PC-9 (cell line): ENCODE data around the gene SNRNP48.

Experiments
- EZH2 ChIP-seq: fragments of 200-600 bp; sonication (generic); IDR thresholded peaks from 2 replicates; pipeline ENCODE4 v1.8.0; 2017; ENCODE audit warnings: antibody characterized with exemption, low read depth
- TF ChIP-seq, protein P1 (sequence below): fragments of 200-600 bp; sonication (generic); conservative IDR thresholded peaks from 2 replicates; pipeline ENCODE4 v1.6.1; 2017; ENCODE audit warnings: mixed run types, antibody characterized with exemption, mild to moderate bottlenecking, moderate library complexity

DNA sequence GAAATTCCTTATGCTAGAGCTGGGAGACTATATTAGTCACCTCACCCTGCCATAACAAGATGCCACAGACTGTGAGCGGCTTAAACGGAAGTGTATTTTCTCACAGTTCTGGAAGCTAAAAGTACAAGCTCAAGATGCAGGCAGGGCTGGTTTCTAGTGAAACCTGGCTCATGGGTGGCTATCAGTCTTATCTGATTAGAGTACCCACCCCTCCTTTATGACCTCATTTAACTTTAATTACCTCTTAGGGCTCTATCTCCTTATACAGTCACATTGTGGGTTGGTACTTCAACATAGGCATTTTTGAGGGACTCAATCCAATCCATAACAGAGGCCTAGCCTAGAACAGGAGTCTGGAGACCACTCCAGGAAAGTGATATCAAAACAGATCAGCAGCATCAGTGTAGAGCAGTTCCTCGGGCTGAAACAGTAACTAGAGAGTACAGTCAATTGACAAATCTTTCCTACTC lies 2.3 kb upstream of the SNRNP48 start:
- TF ChIP-seq, protein P1, sequence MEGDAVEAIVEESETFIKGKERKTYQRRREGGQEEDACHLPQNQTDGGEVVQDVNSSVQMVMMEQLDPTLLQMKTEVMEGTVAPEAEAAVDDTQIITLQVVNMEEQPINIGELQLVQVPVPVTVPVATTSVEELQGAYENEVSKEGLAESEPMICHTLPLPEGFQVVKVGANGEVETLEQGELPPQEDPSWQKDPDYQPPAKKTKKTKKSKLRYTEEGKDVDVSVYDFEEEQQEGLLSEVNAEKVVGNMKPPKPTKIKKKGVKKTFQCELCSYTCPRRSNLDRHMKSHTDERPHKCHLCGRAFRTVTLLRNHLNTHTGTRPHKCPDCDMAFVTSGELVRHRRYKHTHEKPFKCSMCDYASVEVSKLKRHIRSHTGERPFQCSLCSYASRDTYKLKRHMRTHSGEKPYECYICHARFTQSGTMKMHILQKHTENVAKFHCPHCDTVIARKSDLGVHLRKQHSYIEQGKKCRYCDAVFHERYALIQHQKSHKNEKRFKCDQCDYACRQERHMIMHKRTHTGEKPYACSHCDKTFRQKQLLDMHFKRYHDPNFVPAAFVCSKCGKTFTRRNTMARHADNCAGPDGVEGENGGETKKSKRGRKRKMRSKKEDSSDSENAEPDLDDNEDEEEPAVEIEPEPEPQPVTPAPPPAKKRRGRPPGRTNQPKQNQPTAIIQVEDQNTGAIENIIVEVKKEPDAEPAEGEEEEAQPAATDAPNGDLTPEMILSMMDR, result no peak
- no peak for TF ChIP-seq EZH2
